ENCODE results near the gene C4BPA.

GRCh38 chr1:207191061-207191460 is 87.0 kb downstream of the C4BPA start:
- TF ChIP-seq BACH2 (CRISPR knock-in tag; IDR thresholded peaks at IDR 0.05; ENCODE audit: borderline replicate concordance) = no peak
- no peak for TF ChIP-seq TCF4 (CRISPR knock-in tag; IDR thresholded peaks at IDR 0.05; ENCODE audit: borderline replicate concordance)
- no peak for TF ChIP-seq ZNF565 (CRISPR knock-in tag; conservative IDR thresholded peaks at IDR 0.05; ENCODE audit: low read depth)
- no peak for TF ChIP-seq PATZ1 (CRISPR knock-in tag; IDR thresholded peaks at IDR 0.05; ENCODE audit: borderline replicate concordance)
- no peak for TF ChIP-seq CREB5 (CRISPR knock-in tag; IDR thresholded peaks at IDR 0.05; ENCODE audit: low read depth)
- no peak for TF ChIP-seq ZFP3 (CRISPR knock-in tag; IDR thresholded peaks at IDR 0.05)
- no peak for TF ChIP-seq ARNTL (CRISPR knock-in tag; IDR thresholded peaks at IDR 0.05; ENCODE audit: borderline replicate concordance, low read depth)
- TF ChIP-seq CSRNP3 (CRISPR knock-in tag; IDR thresholded peaks at IDR 0.05) = no peak
- TF ChIP-seq CSDC2 (CRISPR knock-in tag; IDR thresholded peaks at IDR 0.05) = no peak
- no peak for TF ChIP-seq OSR1 (CRISPR knock-in tag; IDR thresholded peaks at IDR 0.05)
- TF ChIP-seq ISL1 (CRISPR knock-in tag; IDR thresholded peaks at IDR 0.05) = no peak
- TF ChIP-seq ESRRG (CRISPR knock-in tag; IDR thresholded peaks at IDR 0.05) = no peak
